ENCODE measurements around the gene KRT74. TPM values are rescaled to one million over a fixed set of nuclear protein-coding genes. Genes with fewer than 3 reads are reported as not detected.

Gene KRT74
- total RNA-seq, 1 experiment from 2014 or later: not detected

GRCh38 chr12:52590021-52590420 is 16.4 kb upstream of the KRT74 start:
- Histone ChIP-seq H3K9me3 (ENCODE audit: insufficient read depth, low read depth) (no peaks in the 10 kb centered on the region), H3K27me3 (ENCODE audit: insufficient read depth, low read depth) (no peaks in the 10 kb centered on the region), H3K4me2 (no peak overlapping the region), H2AFZ (no peak overlapping the region), H3K4me1 (replicated peaks; ENCODE audit: insufficient read depth) (no peaks in the 10 kb centered on the region), H3K36me3 (ENCODE audit: low read depth) (no peaks in the 10 kb centered on the region), H4K20me1 (ENCODE audit: insufficient read depth) (no peaks in the 10 kb centered on the region), H3K79me2 (ENCODE audit: low read depth) (no peaks in the 10 kb centered on the region), H3K4me3 (no peak overlapping the region), H3K27ac (no peak overlapping the region), H3K9me2 (ENCODE audit: insufficient read depth) (no peaks in the 10 kb centered on the region), H3F3A (ENCODE audit: insufficient read depth, low read depth) (no peaks in the 10 kb centered on the region)
- no TSS peak for BruUV-seq (replicated peaks)
- intact Hi-C loops (cut with micrococcal nuclease; ENCODE audit: unreplicated experiment): no loop called here
- TF ChIP-seq EZH2 (IDR thresholded peaks at IDR 0.05; ENCODE audit: low read depth) (no peak), CTCF (conservative IDR thresholded peaks at IDR 0.05) (no peak)
- DNase-seq: no peak
- ChIA-PET POLR2A (ENCODE audit: unreplicated experiment) (interaction anchor here (0.7 kb wide), 1 partner anchor 389 kb away, joined by 4 read pairs; no protein-coding TSS in a partner anchor), CTCF (no interaction called here)

GRCh38 chr12:52587563-52587962 is 13.9 kb upstream of the KRT74 start:
- Histone ChIP-seq H3K36me3 (ENCODE audit: low read depth) (no peaks in the 10 kb centered on the region), H3K27ac (no peak overlapping the region), H3K79me2 (ENCODE audit: low read depth) (no peaks in the 10 kb centered on the region), H2AFZ (no peak overlapping the region), H3K4me1 (replicated peaks; ENCODE audit: insufficient read depth) (no peaks in the 10 kb centered on the region), H3K27me3 (ENCODE audit: insufficient read depth, low read depth) (no peaks in the 10 kb centered on the region), H3K4me2 (no peak overlapping the region), H3K4me3 (no peak overlapping the region), H3K9me3 (ENCODE audit: insufficient read depth, low read depth) (no peaks in the 10 kb centered on the region), H3K9me2 (ENCODE audit: insufficient read depth) (no peaks in the 10 kb centered on the region), H3F3A (ENCODE audit: insufficient read depth, low read depth) (no peaks in the 10 kb centered on the region), H4K20me1 (ENCODE audit: insufficient read depth) (no peaks in the 10 kb centered on the region)
- CTCF ChIA-PET: interaction anchor here (0.5 kb wide), 1 partner anchor 447 kb away, joined by 6 read pairs; no protein-coding TSS in a partner anchor
- BruUV-seq (replicated peaks): no TSS peak
- intact Hi-C loops (cut with micrococcal nuclease; ENCODE audit: unreplicated experiment): no loop called here
- TF ChIP-seq CTCF (conservative IDR thresholded peaks at IDR 0.05) (no peak), EZH2 (IDR thresholded peaks at IDR 0.05; ENCODE audit: low read depth) (no peak)
- DNase-seq: no peak
- POLR2A ChIA-PET (ENCODE audit: unreplicated experiment): no interaction called here

GRCh38 chr12:52585946-52586345 is 12.3 kb upstream of the KRT74 start:
- no peaks in the 10 kb centered on the region for H3K36me3 ChIP-seq (ENCODE audit: low read depth)
- H3K9me2 ChIP-seq (ENCODE audit: insufficient read depth): no peaks in the 10 kb centered on the region
- H3K27ac ChIP-seq: no peak overlapping the region
- H4K20me1 ChIP-seq (ENCODE audit: insufficient read depth): no peaks in the 10 kb centered on the region
- no peak overlapping the region for H2AFZ ChIP-seq
- TF ChIP-seq EZH2 (IDR thresholded peaks at IDR 0.05; ENCODE audit: low read depth): no peak
- TF ChIP-seq CTCF (conservative IDR thresholded peaks at IDR 0.05): no peak
- H3K9me3 ChIP-seq (ENCODE audit: insufficient read depth, low read depth): no peaks in the 10 kb centered on the region
- H3K4me1 ChIP-seq (replicated peaks; ENCODE audit: insufficient read depth): peaks cover 14% of the 10 kb centered on the region
- no peaks in the 10 kb centered on the region for H3K79me2 ChIP-seq (ENCODE audit: low read depth)
- POLR2A ChIA-PET (ENCODE audit: unreplicated experiment): no interaction called here
- no peak overlapping the region for H3K4me2 ChIP-seq
- no peak overlapping the region for H3K4me3 ChIP-seq
- no TSS peak for BruUV-seq (replicated peaks)
- CTCF ChIA-PET: no interaction called here
- no peak for DNase-seq
- no peaks in the 10 kb centered on the region for H3K27me3 ChIP-seq (ENCODE audit: insufficient read depth, low read depth)
- no peaks in the 10 kb centered on the region for H3F3A ChIP-seq (ENCODE audit: insufficient read depth, low read depth)
- intact Hi-C loops (cut with micrococcal nuclease; ENCODE audit: unreplicated experiment): no loop called here

Data from PC-9 (cell line).